Activated CD4-positive, alpha-beta T cell treated with anti-CD3 and anti-CD28 coated beads for 48 hours (primary cell): ENCODE results near the gene ADAM30.
"Not testable (repeated sequence)": the region's sequence is repeated elsewhere in the genome, so short reads cannot be mapped to it uniquely, and the experiment has no call there.

ENCODE experiments used
- DNase-seq: peaks from one replicate; pipeline ENCODE4 v3.0.0-alpha.2; 2020

ADAM30 gene

GRCh38 chr1:119873135-119874015 is 22.9 kb downstream of the ADAM30 start:
- DNase-seq: no peak

DNA sequence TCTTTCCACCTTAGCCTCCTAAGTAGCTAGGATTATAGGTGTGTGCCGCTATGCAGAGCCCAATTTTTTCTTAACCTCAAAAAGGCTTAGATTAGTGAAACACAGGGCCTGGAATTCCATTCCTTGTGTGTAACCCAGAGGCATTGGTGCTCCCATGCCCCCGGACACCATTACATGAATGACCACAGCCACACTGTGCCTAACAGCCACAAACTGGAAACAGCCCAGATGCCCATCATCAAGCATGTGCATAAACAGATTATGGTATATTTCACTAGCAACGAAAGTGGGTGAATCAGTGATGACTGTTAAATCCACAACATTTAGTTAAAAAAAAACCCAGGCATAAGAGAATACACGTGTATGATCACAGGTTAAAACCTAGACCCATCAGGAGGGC is 24.4 kb downstream of the ADAM30 start:
- DNase-seq: no peak

- peak; percentile 85 for DNase-seq
Measured at GRCh38 chr1:119870917-119871596, 25.3 kb downstream of the ADAM30 start.

DNA sequence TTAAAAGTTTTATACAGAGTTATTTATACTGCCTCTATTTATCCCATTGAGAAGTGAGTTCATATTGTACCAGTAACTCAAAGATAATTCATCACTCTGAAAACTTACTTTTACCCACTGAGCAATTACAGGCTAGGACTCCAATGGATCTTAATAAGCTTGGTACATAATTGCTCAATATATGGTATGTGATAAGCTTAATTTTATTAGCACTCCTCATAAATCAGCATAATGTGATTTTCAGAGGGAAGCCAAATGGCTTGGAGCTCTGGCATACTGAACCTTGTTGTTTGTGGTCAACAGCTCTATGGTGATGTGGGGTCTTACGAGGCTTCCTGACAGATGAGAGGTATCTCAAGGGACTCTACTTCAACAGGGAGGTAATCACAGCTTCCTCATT is 26.3 kb downstream of the ADAM30 start:
- DNase-seq: no peak

DNA sequence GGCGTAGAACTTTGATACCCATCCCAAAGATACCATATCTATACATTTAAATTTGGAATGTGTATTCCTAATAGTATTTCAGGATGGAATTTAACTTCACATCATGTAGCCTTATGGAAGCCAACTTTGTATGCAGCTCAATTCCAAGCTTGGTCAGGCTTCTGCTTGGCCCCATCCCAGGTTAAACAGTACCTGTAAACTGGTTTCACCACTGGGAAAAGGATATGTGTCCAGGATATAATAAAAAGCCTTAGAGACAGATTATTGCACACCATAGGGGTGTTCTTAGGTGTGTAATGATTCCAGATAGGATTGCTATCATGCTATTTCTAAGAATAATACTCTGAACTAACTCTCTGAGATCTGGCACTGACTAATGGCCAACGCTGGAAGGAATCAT is 28.1 kb downstream of the ADAM30 start:
- DNase-seq: no peak

- no peak for DNase-seq
Measured at GRCh38 chr1:119866451-119866850, 29.9 kb downstream of the ADAM30 start.

- DNase-seq: no peak
Measured at GRCh38 chr1:119865627-119866026, 30.7 kb downstream of the ADAM30 start.

GRCh38 chr1:119862276-119862675 is 34.0 kb downstream of the ADAM30 start:
- no peak for DNase-seq

DNA sequence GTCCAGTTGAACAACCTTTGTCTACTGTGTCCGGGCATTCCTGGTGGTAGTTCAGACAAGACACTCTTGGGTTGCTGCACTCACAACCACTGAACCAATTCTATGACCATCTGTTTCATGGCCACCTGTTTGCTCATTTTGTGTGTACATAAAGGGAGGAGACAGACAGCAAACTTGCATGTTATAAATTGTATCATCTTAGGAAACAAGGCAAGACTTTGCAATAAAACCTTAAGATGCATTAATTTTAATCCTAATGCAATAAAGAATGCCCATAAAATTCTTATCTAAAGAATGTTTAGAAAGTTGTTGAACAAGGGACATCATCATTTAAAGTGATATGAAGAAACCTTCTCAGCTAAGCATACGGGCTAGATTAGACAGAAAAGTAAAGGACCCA is 34.8 kb downstream of the ADAM30 start:
- DNase-seq: no peak

GRCh38 chr1:119859647-119860046 is 36.7 kb downstream of the ADAM30 start:
- DNase-seq: peak; percentile 7

- DNase-seq: not testable (repeated sequence)
Measured at GRCh38 chr1:119858556-119859214, 37.6 kb downstream of the ADAM30 start.

DNA sequence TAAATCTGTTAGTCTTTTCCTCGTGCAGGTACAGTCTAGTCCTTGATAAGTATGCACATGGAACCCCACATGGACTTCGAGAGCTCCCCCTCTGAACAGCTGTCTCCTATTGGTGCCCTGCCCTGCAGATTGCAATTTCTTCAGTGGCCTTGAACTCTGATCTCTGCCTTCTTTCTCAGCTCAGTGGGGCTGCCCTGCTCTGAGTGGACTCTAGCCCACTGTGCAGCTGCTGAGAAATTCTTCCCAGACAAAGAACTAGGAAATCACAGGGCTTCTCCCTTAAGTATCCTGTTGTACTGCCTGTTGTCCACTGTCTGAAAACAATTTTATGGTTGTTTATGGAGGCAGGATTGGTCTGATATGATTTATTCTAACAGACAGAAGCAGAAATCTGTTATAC is 38.2 kb downstream of the ADAM30 start:
- no peak for DNase-seq

- no peak for DNase-seq
Measured at GRCh38 chr1:119853155-119853554, 43.2 kb downstream of the ADAM30 start.

DNA sequence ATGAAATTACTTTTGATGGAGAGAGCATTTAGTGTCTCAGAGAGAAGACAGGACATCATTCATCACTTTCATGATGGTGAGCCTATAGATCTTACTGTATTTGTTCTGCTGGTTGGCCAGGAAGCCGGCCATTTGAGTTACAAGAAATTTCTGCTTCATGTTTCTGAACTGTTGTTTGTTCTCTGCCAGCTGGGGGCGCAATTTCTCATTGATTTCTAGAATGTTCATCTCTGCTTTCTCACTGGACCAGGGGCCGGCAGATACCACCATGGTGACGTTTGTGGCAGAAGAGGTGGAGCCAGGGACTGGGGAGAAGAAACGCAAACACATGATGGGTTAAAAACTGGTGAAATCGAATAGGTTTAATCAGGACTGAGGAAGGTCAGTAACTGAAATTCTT is 52.1 kb downstream of the ADAM30 start:
- peak; percentile 5 for DNase-seq
